ENCODE measurements around the gene ST8SIA3. TPM values are rescaled to one million over a fixed set of nuclear protein-coding genes. Genes with fewer than 3 reads are reported as not detected.

Gene ST8SIA3
- total and polyA plus RNA-seq, 2 donors (not counting 3 experiments of a cell fraction or from before 2014, with no cell fraction given) = not detected

DNA sequence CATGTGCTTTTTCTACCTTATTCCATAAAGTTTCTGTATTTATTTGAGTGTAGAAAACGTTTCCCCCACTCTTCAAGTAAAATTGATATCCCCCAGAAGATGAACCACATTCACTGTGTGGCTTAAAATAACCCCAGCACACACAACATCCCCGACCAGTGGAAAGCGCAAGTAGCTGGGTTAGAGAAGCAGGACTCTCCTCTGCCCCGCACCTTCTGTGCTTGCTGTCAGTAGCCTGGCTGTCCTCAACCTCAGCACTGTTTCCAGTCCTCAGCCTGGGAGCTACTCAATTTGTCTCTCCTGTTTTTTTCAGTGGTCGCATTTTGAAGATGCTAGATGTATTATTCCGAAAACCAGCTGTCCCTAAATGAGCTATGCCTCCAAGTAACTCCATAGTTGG is 18.0 kb upstream of the ST8SIA3 start:
- Histone ChIP-seq H3K9ac (replicated peaks; ENCODE audit: extremely low read depth, insufficient read depth, low read length) (no peak overlapping the region), H3K9me3 (replicated peaks; ENCODE audit: control insufficient read depth, insufficient read depth, low read length) (no peaks in the 10 kb centered on the region), H3K4me3 (replicated peaks in 1 of 3; ENCODE audit: insufficient read depth in 1 of 3, low read depth in 1 of 3, low read length in 3 of 3) (no peak overlapping the region), H3K27ac (ENCODE audit: insufficient read depth, low read depth, low read length) (no peak overlapping the region), H3K36me3 (ENCODE audit: control insufficient read depth in 2 of 2, extremely low read depth in 1 of 2, insufficient read depth in 2 of 2, low read length in 2 of 2) (no peaks in the 10 kb centered on the region), H3K27me3 (ENCODE audit: control insufficient read depth in 2 of 2, insufficient read depth in 2 of 2, low read length in 2 of 2) (no peaks in the 10 kb centered on the region), H3K4me2 (ENCODE audit: insufficient read depth, low read length) (no peak overlapping the region), H2AFZ (ENCODE audit: low read depth, low read length) (no peak overlapping the region), H3K9me1 (replicated peaks; ENCODE audit: control insufficient read depth, extremely low read depth, insufficient read depth, low read length) (no peaks in the 10 kb centered on the region), H3K79me2 (ENCODE audit: control insufficient read depth, insufficient read depth, low read length) (no peaks in the 10 kb centered on the region), H3K4me1 (ENCODE audit: control insufficient read depth, extremely low read depth, insufficient read depth, low read length) (no peaks in the 10 kb centered on the region), H4K20me1 (replicated peaks; ENCODE audit: control insufficient read depth, extremely low read depth, insufficient read depth, low read length) (no peaks in the 10 kb centered on the region)
- intact Hi-C loops (cut with micrococcal nuclease) = no loop called here
- dilution Hi-C loops (cut with MboI; ENCODE audit: extremely low pct_ligation_motif_present, low sequenced_read_pairs) = no loop called here
- no peak for TF ChIP-seq CTCF (IDR thresholded peaks at IDR 0.05; ENCODE audit: extremely low read depth in 1 of 2, insufficient read depth in 1 of 2, low read depth in 1 of 2, low read length in 2 of 2)
- TF ChIP-seq FOS (IDR thresholded peaks at IDR 0.05; ENCODE audit: borderline replicate concordance, insufficient read depth, low read length) = no peak
- no peak for TF ChIP-seq POLR2A (IDR thresholded peaks at IDR 0.05; ENCODE audit: low read depth, low read length)
- TF ChIP-seq, protein P1, sequence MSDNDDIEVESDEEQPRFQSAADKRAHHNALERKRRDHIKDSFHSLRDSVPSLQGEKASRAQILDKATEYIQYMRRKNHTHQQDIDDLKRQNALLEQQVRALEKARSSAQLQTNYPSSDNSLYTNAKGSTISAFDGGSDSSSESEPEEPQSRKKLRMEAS (IDR thresholded peaks at IDR 0.05; ENCODE audit: insufficient read depth, insufficient read length) = no peak
- TF ChIP-seq POLR2AphosphoS5 (IDR thresholded peaks at IDR 0.05; ENCODE audit: insufficient read depth, low read depth, low read length) = no peak
- TF ChIP-seq JUN (IDR thresholded peaks at IDR 0.05; ENCODE audit: borderline replicate concordance, insufficient read depth, insufficient read length, low read depth) = no peak
- no peak for TF ChIP-seq EZH2 (IDR thresholded peaks at IDR 0.05; ENCODE audit: borderline replicate concordance, low read depth, low read length, severe bottlenecking)
- no peak for TF ChIP-seq GATA2 (IDR thresholded peaks at IDR 0.05; ENCODE audit: insufficient read depth, insufficient read length, low read depth, low read length)
- FAIRE-seq (no peak), DNase-seq (ENCODE audit: low read depth, low spot score) (no peak)
- CTCF ChIA-PET = interaction anchor here (1.3 kb wide), 1 partner anchor 8 kb away, joined by 4 read pairs; no protein-coding TSS in a partner anchor
- no TSS peak for BruUV-seq (replicated peaks)
- POLR2A ChIA-PET = no interaction called here
